ENCODE results near the gene TP53I13.

Gene TP53I13

GRCh38 chr17:29593591-29594518 lies 25.4 kb downstream of the TP53I13 start:
- peak; percentile 33 for DNase-seq (ENCODE audit: low spot score)

DNA sequence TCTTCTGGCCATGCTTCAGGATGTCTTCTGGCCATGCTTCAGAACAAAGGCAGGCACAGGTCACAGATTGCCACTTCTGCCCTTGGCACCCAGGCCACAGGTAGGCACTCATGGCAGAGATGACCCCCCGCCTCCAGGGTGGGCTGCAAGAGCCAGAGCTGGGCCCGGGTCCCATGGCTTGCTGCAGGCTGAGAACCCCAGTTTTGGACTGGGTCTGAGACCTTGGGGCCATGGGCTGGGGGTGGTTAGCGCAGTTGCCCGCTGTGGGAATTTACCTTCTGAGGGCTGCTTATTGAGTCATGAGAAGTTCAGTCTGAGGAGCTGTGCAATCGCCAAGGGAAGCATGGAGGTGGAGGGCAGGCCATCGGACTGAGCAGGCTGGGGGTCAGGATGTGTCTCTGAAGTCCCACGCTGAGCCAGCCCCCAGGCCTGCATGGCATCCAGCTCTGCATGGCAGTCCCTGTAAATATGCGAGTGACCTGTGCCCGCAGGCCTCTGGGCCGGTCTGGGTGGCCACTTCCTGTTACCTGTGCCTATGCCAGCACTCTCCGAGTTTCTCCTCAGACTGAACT lies 26.1 kb downstream of the TP53I13 start:
- no peak for DNase-seq (ENCODE audit: low spot score)

GRCh38 chr17:29595107-29595942 lies 26.8 kb downstream of the TP53I13 start:
- peak; percentile 49 for DNase-seq (ENCODE audit: low spot score)

GRCh38 chr17:29595943-29596774 lies 27.7 kb downstream of the TP53I13 start:
- no peak for DNase-seq (ENCODE audit: low spot score)

GRCh38 chr17:29596811-29597210 lies 28.3 kb downstream of the TP53I13 start:
- DNase-seq (ENCODE audit: low spot score), result no peak

DNA sequence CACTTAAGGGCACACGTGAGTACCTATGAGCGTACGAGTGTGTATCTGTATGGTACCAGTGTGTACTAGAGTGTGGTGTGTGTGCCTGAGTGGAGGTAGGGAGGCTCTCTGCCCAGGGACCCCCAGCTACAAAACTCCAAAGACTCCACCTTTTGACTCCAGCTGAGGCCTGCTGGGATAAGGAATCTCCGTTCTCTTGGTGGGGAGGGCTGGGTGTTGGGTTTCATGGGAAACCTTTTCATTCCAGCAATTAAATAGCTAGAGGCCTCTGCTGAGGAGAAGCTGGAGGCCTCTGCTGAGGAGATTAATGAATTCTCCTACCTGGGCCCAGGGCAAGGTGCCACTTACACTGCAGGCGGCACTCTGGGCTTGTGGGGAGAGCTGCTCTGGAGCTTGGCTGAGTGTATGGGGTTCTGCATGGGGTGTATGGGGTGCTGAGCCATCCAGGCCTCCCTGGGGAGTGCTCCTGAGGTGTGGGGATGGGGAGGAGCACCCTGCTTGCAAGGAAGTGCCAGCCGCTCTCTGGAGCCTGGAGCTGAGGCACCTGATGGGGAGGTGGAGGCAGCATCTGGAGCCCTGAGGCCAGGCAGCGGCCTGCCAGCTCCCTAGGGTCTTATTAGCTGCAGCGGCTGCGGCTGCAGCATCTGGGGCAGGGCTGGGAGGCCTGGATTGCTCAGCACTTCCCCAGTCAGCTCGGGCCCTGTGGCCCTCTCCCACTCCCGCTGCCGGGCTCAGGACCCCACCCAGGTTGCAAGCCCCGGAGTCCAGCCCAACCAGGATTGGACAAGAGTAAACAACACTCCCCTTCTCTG lies 29.1 kb downstream of the TP53I13 start:
- no peak for DNase-seq (ENCODE audit: low spot score)

DNA sequence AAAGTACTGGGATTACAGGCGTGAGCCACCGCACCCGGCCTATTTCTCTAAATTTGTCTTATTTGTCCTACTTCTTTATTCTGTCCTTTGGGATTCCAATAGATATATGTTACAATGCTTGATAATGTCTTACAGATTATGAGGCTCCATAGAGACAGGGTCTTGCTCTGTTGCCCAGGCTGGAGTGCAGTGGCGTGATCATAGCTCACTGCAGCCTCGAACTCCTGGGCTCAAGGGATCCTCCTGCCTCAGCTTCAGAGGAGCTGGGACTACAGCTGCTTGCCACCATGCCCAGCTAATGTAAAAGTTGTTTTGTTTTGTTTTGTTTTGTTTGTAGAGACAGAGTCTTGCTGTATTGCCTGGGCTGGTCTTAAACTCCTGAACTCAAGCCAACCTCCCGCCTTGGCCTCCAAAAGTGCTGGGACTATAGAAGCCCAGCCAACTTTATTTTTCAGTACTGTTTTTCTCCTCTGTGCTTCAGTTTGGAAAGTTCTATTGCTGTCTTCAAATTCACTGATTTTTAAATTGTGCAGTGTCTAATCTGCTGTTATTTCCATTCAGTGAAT lies 34.7 kb downstream of the TP53I13 start:
- no peak for DNase-seq (ENCODE audit: low spot score)

DNA sequence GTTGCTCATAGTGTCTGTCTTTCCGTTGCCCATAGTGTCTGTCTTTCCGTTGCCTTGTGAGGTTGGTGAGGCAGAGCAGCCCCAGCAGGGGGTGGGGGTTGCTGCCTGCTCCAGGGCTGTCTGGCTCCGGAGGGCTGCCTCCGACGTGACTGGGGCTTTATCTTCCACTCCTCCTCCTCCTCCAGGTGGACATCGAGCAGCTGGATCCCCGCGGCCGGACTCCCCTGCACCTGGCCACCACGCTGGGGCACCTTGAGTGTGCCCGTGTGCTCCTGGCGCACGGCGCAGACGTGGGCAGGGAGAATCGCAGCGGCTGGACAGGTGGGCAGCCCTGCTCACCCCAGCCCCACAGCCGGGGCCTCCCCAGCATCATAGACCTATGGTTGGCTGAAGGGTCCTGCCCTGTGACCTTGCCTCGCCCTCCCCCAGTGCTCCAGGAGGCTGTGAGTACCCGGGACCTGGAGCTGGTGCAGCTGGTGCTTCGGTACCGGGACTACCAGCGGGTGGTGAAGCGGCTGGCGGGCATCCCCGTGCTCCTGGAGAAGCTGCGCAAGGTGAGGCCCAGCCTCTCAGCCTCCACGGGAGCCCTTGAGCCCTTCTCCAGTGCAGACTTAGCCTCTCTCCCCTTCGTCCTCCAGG lies 39.2 kb downstream of the TP53I13 start:
- DNase-seq (ENCODE audit: low spot score), result no peak

- no peak for DNase-seq (ENCODE audit: low spot score)
These were observed 40.5 kb downstream of the TP53I13 start for GRCh38 chr17:29608986-29609385.

DNA sequence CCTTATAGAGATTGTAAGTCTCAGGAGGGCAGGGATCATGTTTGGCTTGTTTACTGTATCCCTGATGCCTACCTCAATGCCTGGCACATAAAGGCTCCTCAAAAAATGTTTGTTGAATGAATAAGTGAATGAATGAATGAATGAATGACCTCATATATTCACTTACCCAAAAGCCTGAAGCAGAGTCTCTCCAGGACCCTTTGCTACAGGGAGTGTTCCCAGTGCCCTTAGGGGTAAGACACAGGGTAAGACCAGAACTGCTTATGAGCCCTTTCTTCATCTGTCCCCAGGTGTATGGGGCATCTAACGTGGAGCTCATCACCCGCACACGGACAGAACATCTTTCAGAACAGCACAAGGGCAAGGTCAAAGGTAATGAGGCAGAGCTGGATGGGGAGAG lies 41.9 kb downstream of the TP53I13 start:
- no peak for DNase-seq (ENCODE audit: low spot score)

DNA sequence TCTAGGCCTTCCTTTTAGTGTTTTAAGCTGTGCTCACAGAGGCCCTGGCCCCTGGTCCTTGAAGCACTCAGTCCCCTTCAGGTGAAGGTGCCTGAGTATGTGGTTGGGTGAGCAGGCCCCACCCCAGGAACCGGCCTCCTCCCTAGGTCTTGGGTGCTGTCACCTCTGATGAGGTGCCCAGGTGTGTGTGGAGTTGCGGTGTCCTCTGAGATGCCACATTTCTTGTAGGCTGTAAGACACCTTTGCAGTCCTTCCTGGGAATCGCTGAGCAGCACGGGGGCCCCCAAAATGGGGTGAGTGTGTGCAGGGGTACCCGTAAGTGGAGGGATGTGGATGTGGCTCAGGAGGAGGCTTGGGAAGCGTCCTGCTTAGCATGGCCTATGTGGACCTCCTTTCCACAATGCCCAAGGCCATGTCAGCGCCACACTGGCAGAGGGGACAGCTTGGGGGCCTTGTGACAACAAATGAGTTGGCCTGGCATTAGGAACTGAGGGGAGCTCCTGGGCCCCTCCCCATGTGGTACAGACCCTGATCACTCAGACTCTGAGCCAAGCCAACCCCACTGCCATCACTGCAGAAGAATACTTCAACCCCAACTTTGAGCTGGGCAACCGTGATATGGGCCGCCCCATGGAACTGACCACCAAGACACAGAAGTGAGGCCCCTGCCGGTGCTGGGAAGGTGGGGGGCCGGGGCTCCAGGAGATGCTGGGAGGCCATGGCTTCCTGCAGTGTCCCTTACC lies 43.0 kb downstream of the TP53I13 start:
- DNase-seq (ENCODE audit: low spot score), result no peak

DNA sequence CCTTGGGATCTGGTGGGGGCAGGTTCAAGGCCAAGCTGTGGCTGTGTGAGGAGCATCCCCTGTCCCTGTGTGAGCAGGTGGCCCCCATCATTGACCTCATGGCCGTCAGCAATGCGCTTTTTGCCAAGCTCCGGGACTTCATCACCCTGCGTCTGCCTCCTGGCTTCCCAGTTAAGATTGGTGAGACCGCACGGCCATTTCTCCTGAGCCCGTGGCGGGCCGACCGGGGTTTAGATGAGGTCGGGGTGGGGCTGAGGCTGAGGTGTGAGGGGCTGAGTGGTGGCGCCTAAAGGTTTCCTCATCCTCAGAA lies 43.5 kb downstream of the TP53I13 start:
- DNase-seq (ENCODE audit: low spot score), result no peak

DNA sequence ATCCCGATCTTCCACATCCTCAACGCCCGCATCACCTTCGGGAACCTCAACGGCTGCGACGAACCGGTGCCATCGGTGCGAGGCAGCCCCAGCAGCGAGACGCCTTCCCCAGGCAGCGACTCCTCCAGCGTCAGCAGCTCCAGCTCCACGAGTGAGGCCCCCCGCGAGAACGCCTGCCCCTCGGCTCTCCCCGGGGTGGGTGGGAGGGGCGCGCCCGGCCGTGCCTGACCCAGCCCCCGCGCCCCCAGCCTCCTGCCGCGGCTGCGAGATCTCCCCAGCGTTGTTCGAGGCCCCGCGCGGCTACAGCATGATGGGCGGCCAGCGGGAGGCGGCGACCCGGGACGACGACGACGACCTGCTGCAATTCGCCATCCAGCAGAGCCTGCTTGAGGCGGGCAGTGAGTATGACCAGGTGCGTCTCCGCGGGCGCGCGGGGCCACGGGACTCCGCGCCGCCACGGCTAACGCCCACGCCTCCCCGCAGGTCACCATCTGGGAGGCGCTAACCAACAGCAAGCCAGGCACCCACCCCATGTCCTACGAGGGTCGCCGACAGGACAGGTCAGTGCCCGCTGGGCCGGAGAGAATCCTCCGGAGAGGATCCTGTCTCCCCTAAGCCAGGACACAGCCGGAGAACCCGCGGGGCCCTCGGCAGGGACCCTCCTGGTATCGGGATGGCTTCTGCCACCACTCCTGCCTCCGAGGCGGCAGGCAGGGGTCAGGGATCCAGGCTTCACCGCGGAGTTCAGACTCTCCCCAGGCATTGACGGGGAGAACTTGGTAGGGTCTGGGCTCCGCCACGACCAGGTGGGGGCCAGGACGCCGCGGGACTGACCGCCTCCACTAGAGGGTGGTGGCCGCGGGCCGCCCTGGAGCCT lies 44.1 kb downstream of the TP53I13 start:
- no peak for DNase-seq (ENCODE audit: low spot score)

DNA sequence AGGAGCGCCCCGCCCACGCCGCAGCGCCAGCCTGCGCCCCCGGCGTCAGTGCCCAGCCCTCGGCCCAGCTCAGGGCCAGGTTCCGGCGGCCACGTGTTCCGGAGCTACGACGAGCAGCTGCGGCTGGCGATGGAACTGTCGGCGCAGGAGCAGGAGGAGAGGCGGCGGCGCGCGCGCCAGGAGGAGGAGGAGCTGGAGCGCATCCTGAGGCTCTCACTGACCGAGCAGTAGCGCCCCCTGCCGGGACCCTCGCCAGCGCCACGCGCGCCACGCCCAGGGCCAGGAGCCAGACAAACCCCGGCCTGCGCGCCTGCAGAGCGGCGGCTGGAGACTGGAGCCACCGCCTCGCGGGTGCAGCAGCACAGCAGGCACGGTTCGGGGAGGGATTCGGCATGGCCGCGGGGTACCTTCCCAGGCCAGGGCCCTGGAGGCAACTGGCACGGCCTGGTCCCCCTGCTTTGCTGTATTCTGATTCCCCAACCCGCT lies 44.9 kb downstream of the TP53I13 start:
- DNase-seq (ENCODE audit: low spot score), result peak; percentile 89

DNA sequence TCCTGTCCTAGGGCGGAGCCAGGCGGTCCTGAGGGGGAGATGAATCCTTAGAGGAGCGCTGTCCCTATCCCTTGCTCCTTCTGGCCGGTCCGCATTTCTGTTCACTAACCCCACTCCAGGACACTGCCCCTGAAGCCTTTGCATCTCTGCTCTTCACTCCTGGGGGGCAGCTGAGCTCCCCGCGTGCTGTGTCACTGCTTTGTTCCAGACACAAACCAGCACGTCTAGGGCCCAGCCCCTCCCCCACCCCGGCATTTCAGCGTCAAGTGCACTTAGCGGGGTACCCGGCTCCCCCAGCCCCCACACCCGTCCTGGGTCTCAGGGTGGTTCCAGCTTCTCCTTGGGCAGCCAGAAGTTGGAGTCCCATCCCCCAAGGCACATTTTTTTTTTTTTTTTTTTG lies 45.4 kb downstream of the TP53I13 start:
- DNase-seq (ENCODE audit: low spot score), result no peak

GRCh38 chr17:29614349-29615047 lies 46.0 kb downstream of the TP53I13 start:
- no peak for DNase-seq (ENCODE audit: low spot score)

- no peak for DNase-seq (ENCODE audit: low spot score)
These were observed 46.5 kb downstream of the TP53I13 start for GRCh38 chr17:29615048-29615385.

Measured in kidney tubule cell (primary cell).